ENCODE results near the gene FXYD1. TPM values are rescaled to one million over a fixed set of nuclear protein-coding genes. Genes with fewer than 3 reads are reported as not detected.

Gene FXYD1
- total RNA-seq, 1 experiment from 2014 or later = not detected

- H3K27me3 ChIP-seq (ENCODE audit: control insufficient read depth, insufficient read depth, low read length) = no peaks in the 10 kb centered on the region
- H3K9me3 ChIP-seq (ENCODE audit: control insufficient read depth, insufficient read depth, low read depth, low read length) = no peaks in the 10 kb centered on the region
- BruUV-seq (replicated peaks) = no TSS peak
- TF ChIP-seq SIN3A (IDR thresholded peaks at IDR 0.05; ENCODE audit: borderline replicate concordance, insufficient read depth, low read depth, low read length) (no peak), CTCF (IDR thresholded peaks at IDR 0.05) (no peak), REST (IDR thresholded peaks at IDR 0.05; ENCODE audit: insufficient read depth in 1 of 2, low read depth in 2 of 2, low read length in 1 of 2) (no peak), POLR2AphosphoS5 (IDR thresholded peaks at IDR 0.05; ENCODE audit: low read depth, low read length) (no peak)
- H3K36me3 ChIP-seq (ENCODE audit: control insufficient read depth, insufficient read depth, low read length) = no peaks in the 10 kb centered on the region
- no peak overlapping the region for H3K27ac ChIP-seq (ENCODE audit: low read length)
- in situ Hi-C loops (cut with HindIII; ENCODE audit: low pct_unique_long_range_greater_than_20kb, low sequenced_read_pairs) (no loop called here), intact Hi-C loops (cut with micrococcal nuclease; ENCODE audit: unreplicated experiment) (no loop called here)
- DNase-seq (ENCODE audit: low read depth, low spot score) = no peak
- no peak for ATAC-seq
- no peaks in the 10 kb centered on the region for H3K4me1 ChIP-seq (ENCODE audit: control insufficient read depth, insufficient read depth, low read length)
- ChIA-PET POLR2A (no interaction called here), CTCF (no interaction called here)
- no peak overlapping the region for H3K4me3 ChIP-seq (ENCODE audit: low read depth in 2 of 2, low read length in 2 of 2)
Measured at GRCh38 chr19:35110974-35111373, 27.6 kb upstream of the FXYD1 start.

GRCh38 chr19:35112995-35113688 lies 25.5 kb upstream of the FXYD1 start:
- H3K4me1 ChIP-seq (ENCODE audit: control insufficient read depth, insufficient read depth, low read length) = no peaks in the 10 kb centered on the region
- H3K36me3 ChIP-seq (ENCODE audit: control insufficient read depth, insufficient read depth, low read length) = no peaks in the 10 kb centered on the region
- no peak for TF ChIP-seq POLR2AphosphoS5 (IDR thresholded peaks at IDR 0.05; ENCODE audit: low read depth, low read length)
- intact Hi-C loops (cut with micrococcal nuclease; ENCODE audit: unreplicated experiment) = no loop called here
- no peak overlapping the region for H3K4me3 ChIP-seq (ENCODE audit: low read depth in 2 of 2, low read length in 2 of 2)
- no TSS peak for BruUV-seq (replicated peaks)
- CTCF ChIA-PET = no interaction called here
- H3K9me3 ChIP-seq (ENCODE audit: control insufficient read depth, insufficient read depth, low read depth, low read length) = no peaks in the 10 kb centered on the region
- no peak for ATAC-seq
- no peak overlapping the region for H3K27ac ChIP-seq (ENCODE audit: low read length)
- H3K27me3 ChIP-seq (ENCODE audit: control insufficient read depth, insufficient read depth, low read length) = 0 out of 2 replicates have a peak, but pooled peaks cover 2% of the 10 kb centered on the region
- in situ Hi-C loops (cut with HindIII; ENCODE audit: low pct_unique_long_range_greater_than_20kb, low sequenced_read_pairs) = no loop called here
- POLR2A ChIA-PET = no interaction called here
- no peak for DNase-seq (ENCODE audit: low read depth, low spot score)

GRCh38 chr19:35114353-35115176 lies 24.1 kb upstream of the FXYD1 start:
- peak; percentile 87 for ATAC-seq
- intact Hi-C loops (cut with micrococcal nuclease; ENCODE audit: unreplicated experiment) (no loop called here), in situ Hi-C loops (cut with HindIII; ENCODE audit: low pct_unique_long_range_greater_than_20kb, low sequenced_read_pairs) (no loop called here)
- no peaks in the 10 kb centered on the region for H3K36me3 ChIP-seq (ENCODE audit: control insufficient read depth, insufficient read depth, low read length)
- DNase-seq (ENCODE audit: low read depth, low spot score) = peak; percentile 43
- H3K4me3 ChIP-seq (ENCODE audit: low read depth in 2 of 2, low read length in 2 of 2) = peak overlapping the region in 1 of 2 experiments; percentile 33; a peak in 2 of 4 replicates
- no peak for TF ChIP-seq SIN3A (IDR thresholded peaks at IDR 0.05; ENCODE audit: borderline replicate concordance, insufficient read depth, low read depth, low read length)
- peak; percentile 100 for TF ChIP-seq CTCF (IDR thresholded peaks at IDR 0.05)
- no peak for TF ChIP-seq TCF7L2 (IDR thresholded peaks at IDR 0.05; ENCODE audit: low read depth, low read length)
- BruUV-seq (replicated peaks) = no TSS peak
- ChIA-PET CTCF (interaction anchor here (0.6 to 1.3 kb wide), 3 partner anchors 20 to 294 kb away, joined by 3 to 6 read pairs (median 4); partner anchors contain the start of gene LGI4), POLR2A (no interaction called here)
- H3K27me3 ChIP-seq (ENCODE audit: control insufficient read depth, insufficient read depth, low read length) = 0 out of 2 replicates have a peak, but pooled peaks cover 2% of the 10 kb centered on the region
- no peaks in the 10 kb centered on the region for H3K4me1 ChIP-seq (ENCODE audit: control insufficient read depth, insufficient read depth, low read length)
- no peaks in the 10 kb centered on the region for H3K9me3 ChIP-seq (ENCODE audit: control insufficient read depth, insufficient read depth, low read depth, low read length)
- no peak overlapping the region for H3K27ac ChIP-seq (ENCODE audit: low read length)

All from Panc1 (cell line).